Measurements from ENCODE around the gene HSD3B2. TPM values are rescaled to one million over a fixed set of nuclear protein-coding genes. Genes with fewer than 3 reads are reported as not detected.

Gene HSD3B2
- total RNA-seq, 1 experiment from 2014 or later: 1.0 TPM

DNA sequence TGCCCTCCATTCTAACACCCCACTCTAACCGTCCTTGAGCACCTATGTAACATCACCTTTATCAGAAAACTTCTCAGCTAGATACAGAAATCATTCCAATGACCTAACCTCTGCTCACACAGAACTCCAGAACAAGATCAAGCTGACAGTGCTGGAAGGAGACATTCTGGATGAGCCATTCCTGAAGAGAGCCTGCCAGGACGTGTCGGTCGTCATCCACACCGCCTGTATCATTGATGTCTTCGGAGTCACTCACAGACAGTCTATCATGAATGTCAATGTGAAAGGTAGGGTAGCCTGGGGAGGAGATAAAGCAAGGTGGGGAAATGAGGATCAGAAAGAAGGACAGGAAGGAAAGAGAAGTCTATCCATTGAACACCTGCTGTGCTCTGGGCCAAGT lies 27.8 kb downstream of the HSD3B2 start:
- Mint-ChIP-seq H3K9me3 (no peaks in the 10 kb centered on the region), H3K4me1 (peaks cover 5% of the 10 kb centered on the region; the same call in 1 of the 2 replicates), H3K4me3 (no peak overlapping the region), H3K36me3 (no peaks in the 10 kb centered on the region), H3K27me3 (ENCODE audit: low read depth) (peaks cover 4% of the 10 kb centered on the region), H3K27ac (no peak overlapping the region)
- DNase-seq (ENCODE audit: low spot score): no peak
- POLR2A ChIA-PET: no interaction called here
- TF ChIP-seq CREM (CRISPR knock-in tag; IDR thresholded peaks at IDR 0.05): no peak
- TF ChIP-seq, protein P1, sequence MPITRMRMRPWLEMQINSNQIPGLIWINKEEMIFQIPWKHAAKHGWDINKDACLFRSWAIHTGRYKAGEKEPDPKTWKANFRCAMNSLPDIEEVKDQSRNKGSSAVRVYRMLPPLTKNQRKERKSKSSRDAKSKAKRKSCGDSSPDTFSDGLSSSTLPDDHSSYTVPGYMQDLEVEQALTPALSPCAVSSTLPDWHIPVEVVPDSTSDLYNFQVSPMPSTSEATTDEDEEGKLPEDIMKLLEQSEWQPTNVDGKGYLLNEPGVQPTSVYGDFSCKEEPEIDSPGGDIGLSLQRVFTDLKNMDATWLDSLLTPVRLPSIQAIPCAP (CRISPR knock-in tag; IDR thresholded peaks at IDR 0.05): no peak
- no peak for TF ChIP-seq SOX15 (CRISPR knock-in tag; IDR thresholded peaks at IDR 0.05)
- no peak for TF ChIP-seq TEAD4 (CRISPR knock-in tag; IDR thresholded peaks at IDR 0.05)
- no peak for TF ChIP-seq EMX1 (CRISPR knock-in tag; IDR thresholded peaks at IDR 0.05)
- TF ChIP-seq, protein P2, sequence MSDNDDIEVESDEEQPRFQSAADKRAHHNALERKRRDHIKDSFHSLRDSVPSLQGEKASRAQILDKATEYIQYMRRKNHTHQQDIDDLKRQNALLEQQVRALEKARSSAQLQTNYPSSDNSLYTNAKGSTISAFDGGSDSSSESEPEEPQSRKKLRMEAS (CRISPR knock-in tag; IDR thresholded peaks at IDR 0.05): no peak
- TF ChIP-seq, protein P3, sequence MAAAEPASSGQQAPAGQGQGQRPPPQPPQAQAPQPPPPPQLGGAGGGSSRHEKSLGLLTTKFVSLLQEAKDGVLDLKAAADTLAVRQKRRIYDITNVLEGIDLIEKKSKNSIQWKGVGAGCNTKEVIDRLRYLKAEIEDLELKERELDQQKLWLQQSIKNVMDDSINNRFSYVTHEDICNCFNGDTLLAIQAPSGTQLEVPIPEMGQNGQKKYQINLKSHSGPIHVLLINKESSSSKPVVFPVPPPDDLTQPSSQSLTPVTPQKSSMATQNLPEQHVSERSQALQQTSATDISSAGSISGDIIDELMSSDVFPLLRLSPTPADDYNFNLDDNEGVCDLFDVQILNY (CRISPR knock-in tag; IDR thresholded peaks at IDR 0.05): no peak
- TF ChIP-seq ZNF121 (CRISPR knock-in tag; IDR thresholded peaks at IDR 0.05): no peak
- TF ChIP-seq NFE2L1 (CRISPR knock-in tag; IDR thresholded peaks at IDR 0.05): no peak
- no peak for TF ChIP-seq JAZF1 (CRISPR knock-in tag; IDR thresholded peaks at IDR 0.05)
- no peak for TF ChIP-seq ATF1 (CRISPR knock-in tag; IDR thresholded peaks at IDR 0.05)
- ATAC-seq: no peak
- CTCF ChIA-PET: no interaction called here

DNA sequence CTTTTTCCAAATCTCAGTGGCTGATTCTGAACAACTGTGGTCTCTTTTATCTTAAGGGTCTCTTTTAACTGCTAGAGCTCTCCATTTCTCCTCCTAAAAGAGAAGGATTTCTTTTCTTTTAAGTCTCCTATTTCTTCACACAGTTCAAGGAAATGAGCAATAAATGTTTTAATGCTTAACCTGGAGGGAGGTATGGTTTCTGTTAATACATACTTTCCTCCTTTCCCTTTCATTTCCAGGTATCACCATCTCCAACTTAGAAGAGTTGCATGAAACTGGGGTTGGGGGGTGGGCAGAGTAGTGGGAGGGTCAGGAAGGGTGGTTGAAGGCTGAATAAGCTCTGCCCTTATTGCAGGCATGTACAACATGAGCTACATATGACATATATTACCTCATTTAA lies 31.4 kb downstream of the HSD3B2 start:
- TF ChIP-seq, protein P4, sequence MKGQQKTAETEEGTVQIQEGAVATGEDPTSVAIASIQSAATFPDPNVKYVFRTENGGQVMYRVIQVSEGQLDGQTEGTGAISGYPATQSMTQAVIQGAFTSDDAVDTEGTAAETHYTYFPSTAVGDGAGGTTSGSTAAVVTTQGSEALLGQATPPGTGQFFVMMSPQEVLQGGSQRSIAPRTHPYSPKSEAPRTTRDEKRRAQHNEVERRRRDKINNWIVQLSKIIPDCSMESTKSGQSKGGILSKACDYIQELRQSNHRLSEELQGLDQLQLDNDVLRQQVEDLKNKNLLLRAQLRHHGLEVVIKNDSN (CRISPR knock-in tag; IDR thresholded peaks at IDR 0.05): no peak
- TF ChIP-seq NFE2L1 (CRISPR knock-in tag; IDR thresholded peaks at IDR 0.05) (no peak), ZNF232 (CRISPR knock-in tag; IDR thresholded peaks at IDR 0.05) (no peak), SMAD4 (CRISPR knock-in tag; IDR thresholded peaks at IDR 0.05) (no peak), SP1 (CRISPR knock-in tag; conservative IDR thresholded peaks at IDR 0.05) (no peak), MXD4 (CRISPR knock-in tag; IDR thresholded peaks at IDR 0.05; ENCODE audit: borderline replicate concordance) (no peak)
- TF ChIP-seq, protein P3 (CRISPR knock-in tag; IDR thresholded peaks at IDR 0.05): no peak
- TF ChIP-seq, protein P5, sequence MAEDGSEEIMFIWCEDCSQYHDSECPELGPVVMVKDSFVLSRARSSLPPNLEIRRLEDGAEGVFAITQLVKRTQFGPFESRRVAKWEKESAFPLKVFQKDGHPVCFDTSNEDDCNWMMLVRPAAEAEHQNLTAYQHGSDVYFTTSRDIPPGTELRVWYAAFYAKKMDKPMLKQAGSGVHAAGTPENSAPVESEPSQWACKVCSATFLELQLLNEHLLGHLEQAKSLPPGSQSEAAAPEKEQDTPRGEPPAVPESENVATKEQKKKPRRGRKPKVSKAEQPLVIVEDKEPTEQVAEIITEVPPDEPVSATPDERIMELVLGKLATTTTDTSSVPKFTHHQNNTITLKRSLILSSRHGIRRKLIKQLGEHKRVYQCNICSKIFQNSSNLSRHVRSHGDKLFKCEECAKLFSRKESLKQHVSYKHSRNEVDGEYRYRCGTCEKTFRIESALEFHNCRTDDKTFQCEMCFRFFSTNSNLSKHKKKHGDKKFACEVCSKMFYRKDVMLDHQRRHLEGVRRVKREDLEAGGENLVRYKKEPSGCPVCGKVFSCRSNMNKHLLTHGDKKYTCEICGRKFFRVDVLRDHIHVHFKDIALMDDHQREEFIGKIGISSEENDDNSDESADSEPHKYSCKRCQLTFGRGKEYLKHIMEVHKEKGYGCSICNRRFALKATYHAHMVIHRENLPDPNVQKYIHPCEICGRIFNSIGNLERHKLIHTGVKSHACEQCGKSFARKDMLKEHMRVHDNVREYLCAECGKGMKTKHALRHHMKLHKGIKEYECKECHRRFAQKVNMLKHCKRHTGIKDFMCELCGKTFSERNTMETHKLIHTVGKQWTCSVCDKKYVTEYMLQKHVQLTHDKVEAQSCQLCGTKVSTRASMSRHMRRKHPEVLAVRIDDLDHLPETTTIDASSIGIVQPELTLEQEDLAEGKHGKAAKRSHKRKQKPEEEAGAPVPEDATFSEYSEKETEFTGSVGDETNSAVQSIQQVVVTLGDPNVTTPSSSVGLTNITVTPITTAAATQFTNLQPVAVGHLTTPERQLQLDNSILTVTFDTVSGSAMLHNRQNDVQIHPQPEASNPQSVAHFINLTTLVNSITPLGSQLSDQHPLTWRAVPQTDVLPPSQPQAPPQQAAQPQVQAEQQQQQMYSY (CRISPR knock-in tag; IDR thresholded peaks at IDR 0.05): no peak
- no peak for ATAC-seq
- H3K9me3 Mint-ChIP-seq: no peaks in the 10 kb centered on the region
- ChIA-PET POLR2A (no interaction called here), CTCF (interaction anchor here (0.5 to 1.3 kb wide), 2 partner anchors 73 to 131 kb away, joined by 3 to 5 read pairs; no protein-coding TSS in a partner anchor)
- DNase-seq (ENCODE audit: low spot score): no peak
- peaks cover 11% of the 10 kb centered on the region for H3K4me1 Mint-ChIP-seq
- H3K27me3 Mint-ChIP-seq (ENCODE audit: low read depth): peaks cover 4% of the 10 kb centered on the region
- H3K27ac Mint-ChIP-seq: no peak overlapping the region
- H3K36me3 Mint-ChIP-seq: no peaks in the 10 kb centered on the region
- no peak overlapping the region for H3K4me3 Mint-ChIP-seq

All from WTC11 (cell line).